Dermis lymphatic vessel endothelial cell (primary cell): ENCODE results near the gene ORC1. TPM values are rescaled to one million over a fixed set of nuclear protein-coding genes. Genes with fewer than 3 reads are reported as not detected.

Experiments used
- total RNA-seq: library from RNA; depleted of rRNA; stranded (reverse); fragments of >200 nt; gene quantifications from 2 replicates; pipeline ENCODE4 v1.2.1, GENCODE V29; 2014

ORC1 gene
- 1.5 TPM in 2 replicates for total RNA-seq

GRCh38 chr1:52404116-52404974, at the start of gene ORC1, which contains the start of gene PRPF38A:
ORC1 (minus strand) TSS chr1:52404423; CDS start chr1:52402223, 2,200 bp downstream.
PRPF38A (plus strand) TSS chr1:52404602; CDS start chr1:52404750, 148 bp downstream.

GRCh38 chr1:52365746-52366516, 38.3 kb downstream of the ORC1 start, which contains the start of gene CC2D1B:
CC2D1B (minus strand) TSS chr1:52366205; CDS start chr1:52364620, 1,585 bp downstream.

Other genes starting within 250 kb of the ORC1 start
- gene CC2D1B, start 38.2 kb downstream of the ORC1 start, total RNA-seq: 19.7 and 21.0 TPM in 2 replicates
- 12.9 and 15.0 TPM in 2 replicates for gene PRPF38A, start 179 bp upstream of the ORC1 start, total RNA-seq
- gene TUT4, start 148.7 kb upstream of the ORC1 start, total RNA-seq: 14.5 and 22.4 TPM in 2 replicates
- 13.5 and 13.6 TPM in 2 replicates for gene GPX7, start 197.9 kb upstream of the ORC1 start, total RNA-seq
- not detected in 2 replicates for gene SHISAL2A, start 228.7 kb upstream of the ORC1 start, total RNA-seq